Stimulated activated naive CD8-positive, alpha-beta T cell treated with anti-CD3 and anti-CD28 coated beads, Interleukin-15, Interleukin-2, amounts not matched to agents 100 ng/mL and 50 ng/mL, for 24 hours (primary cell): Measurements from ENCODE around the gene TPPP.

Experiments used
- H3K27ac Mint-ChIP-seq: one replicate; pipeline ENCODE4 v1.8.0; 2021; ENCODE audit warnings: mild to moderate bottlenecking, mixed read lengths
- H3K27me3 Mint-ChIP-seq: one replicate; pipeline ENCODE4 v1.8.0; 2021; ENCODE audit warnings: mixed read lengths
- H3K36me3 Mint-ChIP-seq: one replicate; pipeline ENCODE4 v1.8.0; 2021; ENCODE audit warnings: low read depth, mixed read lengths
- H3K4me1 Mint-ChIP-seq: one replicate; pipeline ENCODE4 v1.8.0; 2021; ENCODE audit warnings: low read depth, mixed read lengths
- H3K4me3 Mint-ChIP-seq: one replicate; pipeline ENCODE4 v1.8.0; 2021; ENCODE audit warnings: mild to moderate bottlenecking, mixed read lengths
- H3K9me3 Mint-ChIP-seq: one replicate; pipeline ENCODE4 v1.8.0; 2021; ENCODE audit warnings: mixed read lengths

TPPP gene

DNA sequence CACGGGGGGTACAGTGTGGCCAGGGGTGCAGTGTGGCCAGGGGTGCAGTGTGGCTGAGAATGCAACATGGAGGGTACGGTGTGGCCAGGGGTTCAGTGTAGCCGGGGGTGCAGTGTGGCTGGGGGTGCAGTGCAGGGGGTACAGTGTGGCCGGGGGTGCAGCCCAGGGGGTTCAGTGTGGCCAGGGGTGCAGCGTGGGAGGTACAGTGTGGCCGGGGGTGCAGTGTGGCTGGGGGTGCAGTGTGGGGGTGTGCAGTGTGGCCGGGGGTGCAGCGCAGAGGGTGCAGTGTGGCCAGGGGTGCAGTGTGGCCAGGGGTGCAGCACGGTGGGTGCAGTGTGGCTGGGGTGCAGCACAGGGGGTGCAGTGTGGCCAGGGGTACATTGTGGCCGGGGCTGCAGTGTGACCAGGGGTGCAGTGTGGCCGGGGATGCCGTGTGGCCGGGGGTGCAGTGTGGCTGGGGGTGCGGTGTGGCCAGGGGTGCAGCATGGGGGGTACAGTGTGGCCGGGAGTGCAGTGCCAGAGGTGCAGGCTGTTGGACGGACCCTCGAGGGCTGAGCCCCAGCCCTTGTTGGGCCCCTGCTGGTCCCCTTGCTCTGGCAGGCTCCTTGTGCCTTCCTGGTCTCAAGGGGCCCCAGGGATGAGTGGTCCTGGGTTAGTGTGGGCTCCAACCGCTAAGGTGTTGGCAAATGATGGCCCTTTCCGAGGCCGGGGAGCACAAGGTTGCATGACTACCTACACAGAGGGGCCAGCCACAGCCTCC, 17.9 kb downstream of the TPPP start:
- Mint-ChIP-seq H3K27me3 (no peaks in the 10 kb centered on the region), H3K27ac (no peak overlapping the region), H3K36me3 (no peaks in the 10 kb centered on the region), H3K9me3 (no peaks in the 10 kb centered on the region), H3K4me3 (no peak overlapping the region), H3K4me1 (peaks cover 12% of the 10 kb centered on the region)

- Mint-ChIP-seq H3K27ac (no peak overlapping the region), H3K4me3 (no peak overlapping the region), H3K4me1 (peaks cover 12% of the 10 kb centered on the region), H3K9me3 (no peaks in the 10 kb centered on the region), H3K36me3 (no peaks in the 10 kb centered on the region), H3K27me3 (no peaks in the 10 kb centered on the region)
Measured at GRCh38 chr5:674630-675011, 18.5 kb downstream of the TPPP start.

DNA sequence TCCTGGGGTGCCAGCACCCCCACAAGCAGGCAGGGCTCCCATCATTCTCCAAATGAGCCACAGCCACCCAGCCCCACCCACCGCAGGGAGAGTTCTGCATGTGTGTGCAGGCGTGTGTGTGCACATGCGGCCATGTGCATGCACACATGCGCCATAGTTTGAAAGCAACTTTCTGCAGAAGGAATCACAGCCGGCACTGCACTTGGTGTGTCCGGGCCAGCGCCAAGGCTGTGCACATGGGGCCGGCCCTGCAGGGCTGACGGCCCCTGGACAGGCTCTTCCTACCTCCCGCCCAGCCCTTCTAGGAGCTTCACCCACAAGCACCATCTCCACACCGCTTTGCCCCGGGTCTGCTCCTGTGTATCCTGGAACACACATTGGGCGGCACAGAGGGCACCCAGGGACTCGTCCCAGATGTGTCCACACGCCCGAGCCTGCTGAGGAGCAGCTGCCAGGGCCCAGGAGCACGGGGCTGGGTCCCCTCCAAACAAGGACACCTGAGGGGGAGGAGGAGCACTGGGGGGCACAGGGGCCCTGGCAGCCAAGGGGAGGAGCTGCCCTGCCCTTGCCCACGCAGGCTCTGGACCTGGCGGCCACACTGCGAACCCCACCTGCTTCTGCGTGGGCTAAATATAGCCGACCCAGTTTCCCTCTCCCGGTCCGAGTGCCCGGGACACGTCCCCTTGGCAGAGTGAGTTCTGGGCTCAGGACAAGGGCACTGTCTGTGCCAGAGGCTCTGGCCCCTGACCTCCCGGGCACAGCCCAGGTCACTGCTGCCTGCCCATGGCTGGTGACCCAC, 19.1 kb downstream of the TPPP start:
- Mint-ChIP-seq H3K9me3 (no peaks in the 10 kb centered on the region), H3K4me3 (no peak overlapping the region), H3K27ac (no peak overlapping the region), H3K36me3 (no peaks in the 10 kb centered on the region), H3K4me1 (peaks cover 12% of the 10 kb centered on the region), H3K27me3 (no peaks in the 10 kb centered on the region)

DNA sequence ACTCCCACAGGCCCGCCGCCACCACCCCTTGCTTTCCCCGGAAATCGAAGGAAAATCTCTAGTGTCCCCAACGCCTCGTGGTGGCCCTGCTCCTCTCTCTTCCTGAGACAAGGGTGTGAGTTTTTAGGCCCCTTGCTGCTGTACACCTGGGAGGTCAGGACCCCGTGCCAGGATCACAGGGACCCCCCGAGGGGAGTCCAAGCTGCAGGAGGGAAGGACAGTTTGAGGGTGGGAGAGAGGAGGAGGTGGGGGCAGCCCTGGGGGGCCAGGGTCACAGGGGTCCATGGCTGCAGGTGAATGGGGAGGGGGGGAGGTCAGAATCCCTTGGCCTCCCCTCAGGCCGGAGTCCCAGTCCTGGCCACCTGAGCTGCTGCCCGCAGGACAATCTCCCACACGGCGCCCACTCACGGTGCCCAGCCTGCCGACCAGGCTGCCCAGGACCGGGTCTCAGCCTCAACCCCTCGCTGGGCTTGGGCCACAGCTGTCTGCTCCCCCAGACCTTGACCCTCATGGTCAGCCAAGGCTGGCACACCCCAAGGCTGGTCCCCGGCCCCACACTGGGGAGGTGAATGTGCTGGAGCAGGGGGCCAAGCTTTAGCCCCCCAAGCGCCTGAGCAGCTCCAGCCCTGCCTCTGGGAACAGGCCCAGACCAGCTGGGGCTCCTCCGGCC, 19.9 kb downstream of the TPPP start:
- peaks cover 12% of the 10 kb centered on the region for H3K4me1 Mint-ChIP-seq
- no peaks in the 10 kb centered on the region for H3K36me3 Mint-ChIP-seq
- H3K9me3 Mint-ChIP-seq = no peaks in the 10 kb centered on the region
- no peaks in the 10 kb centered on the region for H3K27me3 Mint-ChIP-seq
- peak overlapping the region; percentile 52 for H3K27ac Mint-ChIP-seq
- peak overlapping the region; percentile 32 for H3K4me3 Mint-ChIP-seq

DNA sequence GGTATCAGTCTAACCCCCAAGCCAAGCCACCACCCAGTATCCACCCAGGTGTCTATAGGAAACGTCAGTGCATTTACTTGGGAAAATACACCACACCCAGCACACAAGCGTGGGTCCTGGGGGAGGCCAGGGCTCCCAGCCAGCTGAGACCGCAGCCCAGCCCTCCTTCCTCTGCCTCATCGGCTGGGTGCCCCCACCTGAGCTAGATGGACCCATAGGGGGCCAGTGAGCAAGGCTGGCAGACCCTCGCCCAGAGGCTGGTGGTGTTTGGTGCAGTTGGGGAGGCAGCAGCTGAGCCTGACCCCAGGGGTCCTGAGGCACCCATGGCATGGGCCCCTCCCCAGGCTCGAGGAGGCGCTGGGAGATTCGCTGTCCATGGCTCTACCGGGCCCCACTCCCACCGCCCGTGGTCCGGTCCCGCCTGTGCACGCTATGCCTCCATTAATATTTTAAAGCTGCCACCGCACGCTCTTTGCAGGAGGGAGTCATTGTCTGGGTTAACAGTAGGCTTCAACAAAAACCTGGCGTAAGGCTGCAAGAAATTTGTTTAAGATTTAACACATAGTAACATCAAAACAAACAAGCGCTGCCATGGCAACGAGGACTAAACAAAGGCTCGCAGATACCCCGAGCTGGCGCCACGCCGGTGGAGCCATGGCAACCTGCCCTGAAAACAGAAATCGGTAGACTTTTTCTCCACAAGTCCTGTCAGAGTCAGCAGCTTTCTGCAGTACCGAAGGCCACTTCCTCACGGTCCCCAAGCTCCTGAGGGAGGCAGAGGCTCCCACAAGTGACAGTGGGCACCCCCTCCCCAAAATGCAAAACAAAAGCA, 20.6 kb downstream of the TPPP start:
- Mint-ChIP-seq H3K4me1 (peaks cover 12% of the 10 kb centered on the region), H3K36me3 (peaks cover 2% of the 10 kb centered on the region), H3K27me3 (no peaks in the 10 kb centered on the region), H3K27ac (peak overlapping the region; percentile 52), H3K9me3 (no peaks in the 10 kb centered on the region), H3K4me3 (peak overlapping the region; percentile 32)

DNA sequence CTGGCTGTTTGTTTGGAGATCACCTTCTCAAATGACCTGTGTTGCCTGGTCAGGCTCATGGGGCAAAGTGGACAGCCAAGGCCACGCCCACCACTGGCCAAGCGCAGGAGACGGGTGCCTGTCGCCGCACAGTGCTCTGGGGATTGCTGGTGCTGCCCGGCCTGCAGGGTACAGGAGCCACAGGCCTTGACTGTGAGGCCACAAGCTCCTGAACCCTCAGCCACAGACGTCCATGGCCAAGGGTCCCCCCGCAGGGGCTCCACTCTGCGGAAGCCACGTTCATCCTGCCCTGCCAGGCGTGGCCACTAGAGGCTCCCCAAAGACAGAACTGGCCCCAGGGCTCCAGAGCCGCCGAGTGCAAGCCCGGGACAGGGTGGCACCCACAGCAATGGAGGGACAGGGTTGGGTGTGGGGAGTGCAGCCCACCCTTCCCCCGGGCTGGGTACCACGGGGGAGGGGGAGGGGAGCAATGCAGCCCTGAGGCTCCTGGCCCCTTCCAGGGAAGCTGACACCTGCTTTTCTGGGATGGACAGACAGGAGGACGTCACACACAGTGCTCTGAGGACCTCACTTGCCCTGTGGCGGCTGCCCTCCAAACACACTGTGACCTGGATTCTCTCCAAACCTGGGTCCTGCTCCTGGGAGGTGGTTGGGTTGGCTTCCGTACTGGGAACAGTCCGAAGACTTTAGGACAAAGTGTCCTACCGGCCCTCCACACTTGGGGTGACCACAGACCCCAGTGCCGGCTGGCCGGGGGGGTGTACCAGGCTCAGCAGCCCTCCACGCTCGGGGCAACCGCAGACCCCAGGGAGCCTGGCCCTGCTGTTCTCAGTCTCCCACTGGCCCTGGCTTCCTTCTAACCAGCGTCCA, 21.5 kb downstream of the TPPP start:
- no peaks in the 10 kb centered on the region for H3K27me3 Mint-ChIP-seq
- H3K4me1 Mint-ChIP-seq = peaks cover 12% of the 10 kb centered on the region
- peaks cover 6% of the 10 kb centered on the region for H3K36me3 Mint-ChIP-seq
- H3K27ac Mint-ChIP-seq = no peak overlapping the region
- no peaks in the 10 kb centered on the region for H3K9me3 Mint-ChIP-seq
- H3K4me3 Mint-ChIP-seq = no peak overlapping the region

- H3K4me3 Mint-ChIP-seq = no peak overlapping the region
- H3K27ac Mint-ChIP-seq = no peak overlapping the region
- H3K9me3 Mint-ChIP-seq = no peaks in the 10 kb centered on the region
- no peaks in the 10 kb centered on the region for H3K27me3 Mint-ChIP-seq
- H3K36me3 Mint-ChIP-seq = peaks cover 6% of the 10 kb centered on the region
- peaks cover 12% of the 10 kb centered on the region for H3K4me1 Mint-ChIP-seq
Measured at GRCh38 chr5:670396-671270, 22.5 kb downstream of the TPPP start.

- H3K27me3 Mint-ChIP-seq = no peaks in the 10 kb centered on the region
Measured at GRCh38 chr5:669842-670395, 23.2 kb downstream of the TPPP start.

GRCh38 chr5:669111-669841, 23.9 kb downstream of the TPPP start:
- Mint-ChIP-seq H3K27me3 (no peaks in the 10 kb centered on the region), H3K9me3 (no peaks in the 10 kb centered on the region), H3K4me1 (peaks cover 12% of the 10 kb centered on the region), H3K36me3 (peaks cover 6% of the 10 kb centered on the region), H3K27ac (no peak overlapping the region), H3K4me3 (no peak overlapping the region)

More at GRCh38 chr5:669842-670395, 23.2 kb downstream of the TPPP start:
- Mint-ChIP-seq H3K27ac (no peak overlapping the region), H3K36me3 (peaks cover 6% of the 10 kb centered on the region), H3K4me1 (peaks cover 12% of the 10 kb centered on the region), H3K9me3 (no peaks in the 10 kb centered on the region), H3K4me3 (no peak overlapping the region)

GRCh38 chr5:668283-668995, 24.7 kb downstream of the TPPP start:
- peaks cover 6% of the 10 kb centered on the region for H3K36me3 Mint-ChIP-seq
- no peak overlapping the region for H3K27ac Mint-ChIP-seq
- H3K4me3 Mint-ChIP-seq = no peak overlapping the region
- no peaks in the 10 kb centered on the region for H3K27me3 Mint-ChIP-seq
- H3K4me1 Mint-ChIP-seq = peaks cover 12% of the 10 kb centered on the region
- no peaks in the 10 kb centered on the region for H3K9me3 Mint-ChIP-seq

- Mint-ChIP-seq H3K27me3 (no peaks in the 10 kb centered on the region), H3K4me3 (no peak overlapping the region), H3K9me3 (no peaks in the 10 kb centered on the region), H3K4me1 (peaks cover under 1% of the 10 kb centered on the region), H3K27ac (no peak overlapping the region), H3K36me3 (peaks cover 11% of the 10 kb centered on the region)
Measured at GRCh38 chr5:666816-667498, 26.2 kb downstream of the TPPP start.
